ENCODE results near the gene PTPN14. TPM values are rescaled to one million over a fixed set of nuclear protein-coding genes. Genes with fewer than 3 reads are reported as not detected.
A peak's percentile ranks its signal among the peaks of the same experiment; 100 is the strongest.

Gene PTPN14
- total RNA-seq, 1 experiment from 2014 or later, result 27.4 TPM

DNA sequence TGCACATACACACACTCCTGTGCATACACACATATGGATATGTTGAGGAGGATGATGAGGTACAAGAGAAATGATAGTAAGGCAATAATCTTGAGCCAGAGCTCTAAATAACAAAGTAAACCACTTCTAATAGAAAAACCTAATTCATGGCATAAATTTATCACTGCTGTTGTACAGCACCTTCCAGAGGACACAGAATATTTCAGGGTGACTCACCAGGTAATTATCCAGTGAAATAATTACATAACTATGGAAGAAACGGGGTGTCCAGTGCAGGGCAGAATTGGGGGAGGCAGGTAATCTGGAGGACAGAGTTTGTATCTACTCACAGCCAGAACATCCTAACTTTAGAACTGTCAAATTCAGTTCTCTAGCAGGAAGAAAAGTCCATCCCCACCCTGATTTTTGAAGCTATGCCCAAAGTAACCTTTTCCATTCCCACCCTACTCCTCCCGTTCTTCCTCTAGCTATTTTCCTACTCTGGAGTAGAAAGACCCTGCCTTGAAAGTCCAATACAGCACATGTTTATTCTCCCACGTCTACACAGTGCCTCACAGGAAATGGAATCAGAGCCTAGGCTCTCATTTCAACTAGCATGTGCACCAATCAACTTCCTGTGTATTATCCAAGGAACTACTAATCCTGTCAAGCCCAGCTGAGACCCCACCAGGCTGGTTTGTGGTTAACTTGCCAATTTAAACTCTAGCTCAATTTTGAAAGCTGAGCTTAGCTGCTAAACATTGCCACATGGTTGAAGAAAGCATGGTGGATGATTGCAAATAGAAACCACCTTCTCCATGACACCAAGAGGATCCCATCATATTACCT, 96.6 kb downstream of the PTPN14 start:
- DNase-seq (ENCODE audit: low read depth), result peak; percentile 93

DNA sequence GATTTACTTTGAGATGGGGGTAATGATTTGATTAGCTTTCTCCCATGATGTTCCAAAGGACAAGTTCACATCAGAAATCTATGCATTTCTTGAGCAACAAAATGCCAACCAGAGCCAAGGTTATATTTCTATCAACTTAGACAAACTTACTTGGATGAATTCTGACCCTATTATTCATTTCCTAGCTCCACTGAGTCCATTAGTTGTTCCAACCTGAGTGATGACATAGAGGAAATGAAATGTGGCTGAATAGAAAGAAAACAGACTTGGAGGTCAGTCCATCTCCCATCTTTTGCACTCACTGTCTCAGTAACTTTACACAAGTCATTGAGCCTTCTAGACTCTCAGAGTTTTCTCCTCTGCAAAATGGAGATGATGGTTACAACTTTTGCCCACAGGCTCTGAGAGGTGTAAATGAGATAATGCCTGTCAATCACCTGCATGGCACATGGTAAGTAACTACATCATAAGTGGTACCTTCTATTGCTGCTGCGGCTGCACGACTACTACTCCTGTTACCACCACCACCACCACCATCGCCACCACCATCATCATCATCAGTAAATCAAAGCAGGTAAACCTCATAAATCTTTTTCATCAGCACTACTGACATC, 98.2 kb downstream of the PTPN14 start:
- DNase-seq (ENCODE audit: low read depth), result peak; percentile 79

DNA sequence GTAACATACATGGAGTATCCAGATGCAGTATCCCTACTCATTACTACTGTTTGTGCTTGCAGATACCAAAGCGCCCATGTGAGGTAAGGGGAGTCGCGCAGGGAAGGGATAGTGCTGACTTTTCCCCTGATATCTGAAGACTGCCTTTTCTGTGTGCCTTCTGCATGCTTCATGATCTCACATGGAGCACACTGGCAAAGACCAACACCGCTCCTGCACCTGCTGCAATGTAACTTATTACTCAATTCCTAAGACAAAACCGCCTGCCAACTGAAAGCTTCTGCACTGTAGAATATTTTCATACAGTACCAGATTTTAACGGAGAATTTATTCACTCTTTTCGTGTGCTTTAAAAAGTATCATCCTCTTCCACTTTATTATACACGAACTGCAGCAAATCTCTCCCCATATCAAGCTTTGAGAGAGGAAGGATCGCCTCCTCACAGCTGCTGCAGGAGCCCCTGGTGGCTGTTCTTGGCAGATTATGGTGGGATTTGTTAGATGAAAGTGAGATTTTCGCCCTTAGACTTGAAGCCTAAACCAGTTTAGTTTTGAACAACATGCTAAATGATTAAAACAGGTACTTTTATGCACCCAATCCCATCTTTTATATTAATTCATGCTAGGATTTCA, 99.1 kb downstream of the PTPN14 start:
- no peak for DNase-seq (ENCODE audit: low read depth)

DNA sequence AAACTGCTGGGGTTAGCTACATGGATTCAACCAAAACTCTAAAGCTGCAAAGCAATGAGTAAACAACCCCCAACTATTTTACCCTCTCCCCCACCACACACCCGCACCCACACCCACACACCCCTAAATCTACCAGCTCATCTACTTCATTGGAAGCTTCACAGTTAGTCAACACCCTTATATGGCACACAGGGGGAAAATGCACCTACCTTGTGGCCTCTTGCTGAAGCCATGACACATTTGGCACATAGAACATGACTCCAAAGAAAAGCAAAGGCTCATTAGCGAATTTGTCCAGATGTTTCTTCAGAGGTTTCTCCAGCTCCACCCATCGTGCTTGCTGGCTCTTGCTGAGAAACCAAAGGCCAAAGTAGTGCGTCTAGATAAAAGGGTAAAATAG, 99.8 kb downstream of the PTPN14 start:
- no peak for DNase-seq (ENCODE audit: low read depth)

DNA sequence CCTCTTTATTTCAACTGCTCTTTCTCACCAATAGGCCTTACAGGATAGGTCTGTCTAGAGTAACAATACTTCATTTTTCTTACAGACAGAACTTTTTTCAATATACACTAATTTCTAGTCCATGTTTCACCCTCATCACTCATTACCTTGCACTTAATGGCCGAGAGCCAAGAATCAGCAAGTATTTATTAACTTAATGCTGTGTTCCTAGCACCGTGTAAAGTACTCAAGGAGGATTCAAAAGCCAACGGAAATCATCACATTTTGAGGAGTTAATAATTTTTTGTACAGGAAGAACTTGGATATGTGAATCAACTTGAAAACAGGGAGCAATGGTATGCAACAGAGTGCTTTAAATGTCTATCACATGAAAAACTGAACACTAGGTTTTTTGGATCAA, 102.0 kb downstream of the PTPN14 start:
- no peak for DNase-seq (ENCODE audit: low read depth)

DNA sequence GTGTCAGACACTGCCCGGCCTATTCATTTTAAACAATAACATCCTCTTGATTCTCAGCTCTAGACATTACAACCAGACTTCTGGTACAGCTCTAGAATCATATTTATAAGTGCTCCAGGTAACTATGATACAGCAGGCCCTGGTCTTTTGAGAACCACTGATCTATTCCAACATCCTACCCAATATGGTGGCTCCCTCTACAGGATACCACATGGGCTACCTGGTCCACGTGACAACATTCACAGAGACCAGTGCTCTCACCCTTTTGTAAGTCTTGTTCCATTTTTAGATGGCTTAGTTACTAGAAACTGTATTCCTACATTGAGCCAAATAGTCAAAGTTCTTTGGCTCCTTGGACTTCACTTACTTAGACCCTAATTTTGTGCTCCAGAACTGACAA, 102.9 kb downstream of the PTPN14 start:
- DNase-seq (ENCODE audit: low read depth), result no peak

DNA sequence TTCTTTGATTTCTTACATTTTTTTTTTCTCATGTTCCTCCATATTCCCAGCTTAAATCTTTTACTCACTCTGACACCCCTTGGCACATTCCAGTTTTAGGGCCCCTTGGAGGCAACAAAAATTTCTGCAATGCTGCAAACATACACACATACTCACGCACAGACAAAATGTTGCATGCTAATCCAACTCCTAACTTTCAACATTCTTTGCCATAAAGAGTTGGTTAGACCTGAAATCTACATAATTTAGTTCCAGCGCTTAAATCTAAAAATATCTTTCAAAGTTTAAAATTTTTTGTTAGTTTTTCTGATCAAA, 103.9 kb downstream of the PTPN14 start:
- peak; percentile 62 for DNase-seq (ENCODE audit: low read depth)

DNA sequence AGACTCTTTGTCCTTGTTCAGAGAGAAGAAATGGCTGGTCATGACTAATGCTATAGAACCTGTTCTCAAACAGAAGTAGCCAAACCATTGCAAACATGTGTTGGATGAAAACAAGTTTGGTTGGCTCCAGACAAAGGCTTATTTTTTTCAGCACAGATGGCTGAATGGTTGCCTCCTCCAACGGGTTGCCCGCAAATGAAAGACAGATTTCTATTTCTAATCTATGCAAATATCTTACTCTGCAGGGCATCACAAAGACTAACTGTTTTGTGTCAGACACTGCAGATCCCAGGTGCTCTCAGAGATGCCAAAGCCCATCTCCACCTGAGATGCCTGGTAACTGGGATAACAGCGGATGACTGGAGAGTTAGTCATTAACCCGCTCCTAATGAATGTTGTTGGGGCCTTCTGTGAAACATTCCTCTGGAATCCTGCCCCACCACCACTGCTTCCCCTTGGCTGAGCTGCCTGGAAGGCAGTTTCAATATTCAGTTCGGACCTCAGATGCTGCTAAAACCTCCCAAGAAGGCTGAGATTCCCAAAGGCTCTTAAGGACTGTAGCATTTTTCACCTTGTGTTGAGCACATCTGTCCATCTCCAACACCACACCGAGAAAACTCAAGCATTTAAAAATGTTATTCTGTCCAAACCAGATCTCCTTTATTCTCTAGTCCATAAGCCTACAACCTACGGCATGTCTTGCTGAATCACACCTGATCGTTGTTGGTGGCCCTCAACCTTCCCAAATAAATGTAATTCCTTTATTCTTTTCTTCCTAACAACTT, 104.4 kb downstream of the PTPN14 start:
- DNase-seq (ENCODE audit: low read depth), result peak; percentile 99

DNA sequence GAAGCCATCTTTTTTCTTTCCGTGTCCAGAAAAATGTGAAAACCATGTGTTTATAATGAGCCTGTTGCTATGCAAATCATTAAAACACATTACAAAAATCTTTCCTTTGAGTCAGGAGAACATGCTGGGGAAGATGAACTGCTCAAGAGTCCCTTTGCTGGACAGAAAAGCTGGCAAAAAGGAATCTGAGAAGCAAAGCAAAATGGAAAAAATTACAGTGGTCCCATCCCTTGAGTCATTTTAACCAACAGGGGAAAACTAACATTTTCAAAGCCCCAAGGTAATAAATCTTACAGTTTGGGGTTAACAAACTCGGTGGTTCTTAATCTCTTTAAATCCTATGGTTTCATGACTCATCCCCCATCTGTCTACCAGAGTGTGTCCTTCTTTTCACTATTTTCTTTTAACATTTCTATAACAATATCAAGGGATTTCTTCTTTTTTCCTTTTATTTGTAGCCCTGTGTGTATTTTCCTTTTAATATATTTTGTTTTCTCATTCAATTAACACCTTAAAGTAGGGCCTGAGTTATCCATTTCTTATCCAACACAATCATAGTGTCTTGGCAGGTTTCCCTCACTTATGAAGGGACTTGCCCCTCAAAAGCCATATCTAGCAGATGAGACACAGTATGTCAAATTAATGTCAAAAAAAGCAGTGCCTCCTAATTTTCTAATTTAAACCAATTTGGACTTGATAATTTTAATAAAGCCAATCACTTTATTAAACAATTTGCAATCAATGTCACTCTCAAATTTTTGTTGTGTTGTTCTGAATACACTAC, 105.4 kb downstream of the PTPN14 start:
- DNase-seq (ENCODE audit: low read depth), result peak; percentile 99

DNA sequence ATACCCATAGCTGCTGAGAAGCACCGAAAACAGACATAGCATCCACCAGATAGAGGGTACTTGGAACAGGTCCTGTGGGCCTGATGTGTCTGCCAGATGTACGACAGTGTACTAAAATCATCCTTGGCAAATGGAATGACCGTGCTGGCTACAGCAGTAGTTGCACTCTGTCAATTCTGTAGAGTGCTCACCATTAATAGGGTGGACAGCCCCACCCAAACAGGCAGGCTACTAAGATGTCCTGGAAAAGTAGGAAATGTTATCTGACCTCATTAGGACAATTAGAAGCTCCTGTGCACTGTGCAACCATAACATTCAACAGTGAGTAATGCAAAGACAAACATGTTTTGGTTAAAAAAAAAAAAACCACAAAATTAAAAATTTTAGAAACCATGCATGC, 106.2 kb downstream of the PTPN14 start:
- DNase-seq (ENCODE audit: low read depth), result peak; percentile 75

DNA sequence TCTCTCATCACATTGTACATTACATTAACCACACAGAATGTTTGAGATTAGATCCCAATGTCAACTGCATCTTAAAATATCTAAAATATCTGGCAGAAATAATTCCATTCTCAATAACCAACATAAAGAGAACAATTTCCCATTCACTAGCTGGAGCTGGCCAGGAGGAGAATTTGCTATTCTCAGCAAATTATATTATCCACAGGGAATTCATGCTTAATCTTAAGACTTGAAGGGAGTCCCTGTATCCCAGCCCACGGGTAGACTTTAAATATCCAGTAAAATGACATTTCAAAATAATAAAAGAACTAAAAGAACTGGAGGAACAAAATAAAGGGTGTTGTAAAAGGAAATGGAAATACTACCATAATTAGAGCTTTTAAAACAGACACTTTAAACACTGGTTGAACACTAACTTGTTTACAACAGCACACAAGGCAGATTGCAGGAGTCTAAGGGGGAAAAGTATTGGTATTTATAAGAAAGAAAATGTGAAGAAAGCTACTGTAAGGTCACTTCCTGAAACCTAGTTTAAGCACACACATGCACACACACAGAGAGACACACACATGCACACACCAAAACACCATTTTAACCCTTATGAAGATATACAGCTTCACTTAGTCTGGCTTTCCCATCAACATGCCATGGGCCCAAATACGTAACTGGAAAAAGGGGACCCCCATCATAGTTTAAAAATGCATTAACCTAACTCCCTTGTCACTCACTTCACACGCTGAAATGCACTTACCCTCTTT, 107.0 kb downstream of the PTPN14 start:
- no peak for DNase-seq (ENCODE audit: low read depth)

DNA sequence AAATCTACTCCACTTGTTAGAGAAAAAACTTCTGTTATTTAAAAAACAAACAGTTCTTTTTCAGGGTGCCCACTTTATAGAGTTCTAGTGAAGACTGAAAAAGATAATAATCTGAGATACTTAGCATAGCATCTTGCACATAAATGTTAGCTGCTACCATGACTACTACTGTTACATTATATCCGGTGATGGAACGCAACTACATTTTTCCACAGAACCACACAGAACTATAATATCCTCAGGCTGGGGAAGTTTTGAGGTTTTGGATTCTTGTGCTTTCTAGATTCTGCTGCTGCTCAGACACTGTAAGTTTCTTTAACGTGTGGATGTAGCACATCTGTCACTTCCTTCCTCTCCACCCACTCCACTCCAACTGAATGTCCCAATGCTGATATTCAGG, 110.3 kb downstream of the PTPN14 start:
- peak; percentile 83 for DNase-seq (ENCODE audit: low read depth)

DNA sequence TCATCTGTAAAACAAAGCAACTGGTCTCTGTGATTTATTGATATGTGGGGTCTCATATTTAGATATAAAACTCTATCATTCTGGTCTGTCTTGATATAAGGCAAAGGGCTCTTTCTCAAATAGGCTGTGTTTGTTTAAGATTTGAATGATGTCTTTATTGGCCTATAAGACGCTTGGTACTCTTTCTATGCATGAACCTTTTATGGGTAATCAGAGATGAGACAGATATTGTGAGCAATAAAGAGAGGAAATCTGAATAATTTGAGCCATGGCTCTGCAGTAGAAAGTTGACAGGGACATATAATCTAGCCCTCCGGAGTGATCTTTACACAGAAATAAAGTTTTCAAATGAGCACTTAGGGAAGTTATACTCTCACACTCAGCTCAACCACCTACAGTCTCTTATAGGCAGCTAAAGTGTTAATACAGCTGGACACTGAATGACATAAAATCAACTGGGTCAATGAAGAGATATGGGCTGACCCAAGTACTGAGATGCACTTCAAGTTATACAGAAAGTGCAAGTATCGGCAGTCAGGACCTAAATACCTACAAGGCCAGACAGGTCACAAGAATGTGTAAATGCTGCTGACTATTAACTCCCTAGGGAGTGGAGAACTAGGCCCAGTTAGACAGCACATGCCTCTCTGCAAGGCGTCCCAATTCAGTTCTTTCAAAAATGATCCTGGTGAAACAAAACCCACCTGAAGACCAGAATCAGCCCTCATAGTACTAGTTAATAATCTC, 111.0 kb downstream of the PTPN14 start:
- no peak for DNase-seq (ENCODE audit: low read depth)

DNA sequence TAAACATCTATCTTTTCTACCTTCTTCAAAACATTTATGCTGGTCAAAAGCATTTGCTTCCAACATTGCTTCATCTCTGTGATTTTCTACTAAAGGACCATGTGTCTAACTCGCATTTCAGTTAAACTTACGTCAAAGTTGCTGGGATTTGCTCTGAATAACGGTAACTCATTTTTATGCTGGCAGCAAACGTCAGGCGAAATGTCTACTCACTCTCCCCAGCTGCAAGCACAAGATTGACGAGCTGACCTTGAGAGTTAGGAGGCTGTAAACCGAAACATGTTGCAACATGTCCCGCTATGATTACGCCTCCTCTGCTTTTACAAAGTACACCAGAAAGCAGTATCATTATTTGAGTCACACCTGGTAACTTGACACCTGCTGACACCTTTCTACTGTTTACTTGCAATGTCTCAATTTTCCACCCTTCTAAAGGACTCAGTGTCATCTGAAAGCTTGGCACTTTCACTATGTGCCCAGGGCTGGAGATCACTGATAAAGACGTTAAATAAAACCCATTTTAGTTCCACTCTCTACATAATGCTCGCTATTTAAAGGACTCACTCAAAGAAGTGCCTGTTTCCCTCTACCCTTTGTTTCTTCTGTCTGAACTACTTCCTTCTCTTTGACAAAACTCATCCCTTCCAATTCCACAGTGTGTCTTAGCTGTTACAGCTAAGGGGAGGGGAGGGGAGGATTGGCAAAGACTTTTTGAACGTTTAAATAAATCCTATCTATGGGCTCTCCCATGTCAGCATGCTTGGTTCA, 111.9 kb downstream of the PTPN14 start:
- peak; percentile 74 for DNase-seq (ENCODE audit: low read depth)

DNA sequence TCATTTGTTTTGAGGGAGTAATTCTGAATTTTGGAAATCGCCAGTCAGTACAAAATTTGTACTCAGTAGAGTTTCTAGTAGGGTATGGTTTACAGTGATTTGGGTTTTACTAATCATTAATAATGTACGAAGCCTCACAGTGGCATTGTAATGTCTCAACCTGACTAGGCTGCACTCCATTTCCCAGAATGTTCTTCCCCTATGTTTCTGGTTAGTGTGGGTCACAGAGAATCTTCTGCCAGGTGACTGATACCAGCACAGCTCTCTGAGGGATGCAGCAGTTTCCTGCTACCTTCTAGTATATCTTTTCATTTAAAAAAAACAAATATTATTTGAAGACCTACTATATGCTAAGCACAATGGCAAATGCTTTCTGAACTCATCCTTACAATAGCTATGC, 112.9 kb downstream of the PTPN14 start:
- no peak for DNase-seq (ENCODE audit: low read depth)

DNA sequence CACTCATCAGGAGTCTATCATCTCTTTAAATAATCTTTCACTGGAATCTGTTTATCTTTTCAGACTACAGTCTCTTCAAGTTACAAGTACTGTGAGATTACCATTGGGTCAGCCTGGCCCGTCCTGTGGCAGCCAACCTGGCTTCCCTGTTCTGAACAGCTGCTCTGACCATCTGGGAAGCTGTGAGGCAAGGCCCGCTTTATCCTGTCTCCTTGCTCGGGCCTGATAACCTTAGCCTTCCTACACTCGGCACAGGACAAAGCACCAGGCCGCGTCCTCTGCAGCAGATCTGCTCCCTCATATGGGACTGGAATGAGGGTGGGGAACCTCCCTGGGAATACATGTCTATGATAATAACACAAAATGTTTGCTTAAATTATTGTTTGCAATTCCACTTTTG, 113.3 kb downstream of the PTPN14 start:
- DNase-seq (ENCODE audit: low read depth), result no peak

DNA sequence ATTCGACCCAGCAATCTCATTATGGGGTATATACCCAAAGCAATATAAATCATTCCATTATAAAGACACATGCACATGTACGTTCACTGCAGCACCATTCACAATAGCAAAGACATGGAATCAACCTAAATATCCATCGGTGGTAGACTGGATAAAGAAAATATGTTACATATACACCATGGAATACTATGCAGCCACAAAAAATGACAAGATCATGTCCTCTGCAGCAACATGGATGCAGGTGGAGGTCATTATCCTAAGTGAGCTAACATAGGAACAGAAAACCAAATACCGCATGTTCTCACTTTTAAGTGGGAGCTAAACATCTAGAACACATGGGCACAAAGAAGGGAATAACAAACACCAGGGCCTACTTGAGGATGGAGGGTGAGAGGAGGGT, 115.5 kb downstream of the PTPN14 start:
- DNase-seq (ENCODE audit: low read depth), result no peak

DNA sequence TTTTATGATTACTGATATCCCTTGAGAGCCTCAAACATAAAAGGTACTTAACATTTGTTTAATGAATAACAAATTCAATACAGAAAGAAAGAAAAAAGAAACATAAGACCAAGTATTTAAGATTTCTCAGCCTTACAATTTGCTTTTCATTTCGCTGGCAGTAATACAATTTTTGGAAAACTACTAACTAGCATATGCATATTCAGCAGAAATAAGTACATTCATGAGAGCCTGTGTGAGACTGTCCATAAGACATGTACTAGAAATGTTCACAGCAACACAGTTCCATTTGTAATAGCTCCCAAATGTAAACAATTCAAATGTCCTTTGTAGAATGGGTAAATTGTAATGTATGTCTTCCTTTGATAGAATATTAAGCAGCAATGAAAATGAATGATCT, 119.2 kb downstream of the PTPN14 start:
- no peak for DNase-seq (ENCODE audit: low read depth)

Data from M059J (cell line).